Stomach smooth muscle (tissue), 2 donors: Measurements from ENCODE around the gene HDAC4.
A peak's percentile ranks its signal among the peaks of the same experiment; 100 is the strongest.

Experiments used
- H3K27ac ChIP-seq: one replicate; pipeline ENCODE4 v1.7.0; 2013; ENCODE audit warnings: mild to moderate bottlenecking, low read length, inconsistent platforms
- H3K27me3 ChIP-seq, 2 donors: one replicate each; pipeline ENCODE4 v1.7.0; 2013; ENCODE audit warnings: low read length in 2 of 2; ENCODE audit not compliant: insufficient read depth in 2 of 2, control insufficient read depth in 1 of 2
- H3K36me3 ChIP-seq, 2 donors: one replicate each; pipeline ENCODE4 v1.7.0; 2013; ENCODE audit warnings: low read length in 2 of 2; ENCODE audit not compliant: control insufficient read depth in 2 of 2, insufficient read depth in 2 of 2
- H3K4me1 ChIP-seq: one replicate; pipeline ENCODE4 v1.7.0; 2013; ENCODE audit warnings: low read length; ENCODE audit not compliant: control insufficient read depth, insufficient read depth
- H3K4me3 ChIP-seq, 2 donors: one replicate each; pipeline ENCODE4 v1.7.0; 2013; ENCODE audit warnings: low read length in 2 of 2
- H3K9ac ChIP-seq, 2 donors: one replicate each; pipeline ENCODE4 v1.7.0; 2013; ENCODE audit warnings: low read length in 2 of 2, mild to moderate bottlenecking in 1 of 2
- H3K9me3 ChIP-seq, 2 donors: one replicate each; pipeline ENCODE4 v1.7.0; 2013; ENCODE audit warnings: low read length in 2 of 2; ENCODE audit not compliant: control insufficient read depth in 2 of 2
- donor health status: healthy.
- donor health status: Pancreatic carcinoma.

Gene HDAC4

GRCh38 chr2:239082425-239082824 lies 318.4 kb downstream of the HDAC4 start:
- H3K9ac ChIP-seq: no peak overlapping the region
- H3K27ac ChIP-seq: peak overlapping the region; percentile 41
- H3K4me3 ChIP-seq: no peak overlapping the region
- H3K27me3 ChIP-seq: no peaks in the 10 kb centered on the region
- peaks cover 6% of the 10 kb centered on the region for H3K4me1 ChIP-seq
- H3K36me3 ChIP-seq: peaks cover 54 to 62% of the 10 kb centered on the region in 2 donors
- H3K9me3 ChIP-seq: no peaks in the 10 kb centered on the region

- Histone ChIP-seq H3K27ac (peak overlapping the region; percentile 31), H3K9me3 (no peaks in the 10 kb centered on the region), H3K9ac (no peak overlapping the region), H3K36me3 (peaks cover 55 to 59% of the 10 kb centered on the region in 2 donors), H3K4me3 (no peak overlapping the region), H3K27me3 (no peaks in the 10 kb centered on the region), H3K4me1 (peaks cover 6% of the 10 kb centered on the region)
Observed at GRCh38 chr2:239081622-239082021, 319.2 kb downstream of the HDAC4 start.

GRCh38 chr2:239081046-239081445 lies 319.8 kb downstream of the HDAC4 start:
- H3K9ac ChIP-seq: no peak overlapping the region
- H3K4me1 ChIP-seq: peaks cover 6% of the 10 kb centered on the region
- H3K4me3 ChIP-seq: no peak overlapping the region
- peak overlapping the region; percentile 31 for H3K27ac ChIP-seq
- no peaks in the 10 kb centered on the region for H3K27me3 ChIP-seq
- H3K9me3 ChIP-seq: no peaks in the 10 kb centered on the region
- H3K36me3 ChIP-seq: peaks cover 55 to 60% of the 10 kb centered on the region in 2 donors

GRCh38 chr2:239079671-239080294 lies 321.0 kb downstream of the HDAC4 start:
- no peaks in the 10 kb centered on the region for H3K27me3 ChIP-seq
- no peak overlapping the region for H3K27ac ChIP-seq
- H3K36me3 ChIP-seq: peaks cover 59 to 65% of the 10 kb centered on the region in 2 donors
- H3K9me3 ChIP-seq: no peaks in the 10 kb centered on the region
- no peak overlapping the region for H3K4me3 ChIP-seq
- H3K4me1 ChIP-seq: peaks cover 6% of the 10 kb centered on the region
- no peak overlapping the region for H3K9ac ChIP-seq

GRCh38 chr2:239078128-239078924 lies 322.5 kb downstream of the HDAC4 start:
- Histone ChIP-seq H3K4me3 (no peak overlapping the region), H3K36me3 (peaks cover 63 to 68% of the 10 kb centered on the region in 2 donors), H3K9ac (no peak overlapping the region), H3K4me1 (peaks cover 6% of the 10 kb centered on the region), H3K27ac (no peak overlapping the region), H3K27me3 (no peaks in the 10 kb centered on the region), H3K9me3 (no peaks in the 10 kb centered on the region)

- Histone ChIP-seq H3K9me3 (no peaks in the 10 kb centered on the region), H3K27ac (no peak overlapping the region), H3K9ac (no peak overlapping the region), H3K4me1 (peaks cover 4% of the 10 kb centered on the region), H3K36me3 (peaks cover 63 to 71% of the 10 kb centered on the region in 2 donors), H3K4me3 (no peak overlapping the region), H3K27me3 (no peaks in the 10 kb centered on the region)
Observed at GRCh38 chr2:239077260-239077659, 323.6 kb downstream of the HDAC4 start.

GRCh38 chr2:239075918-239076758 lies 324.7 kb downstream of the HDAC4 start:
- no peaks in the 10 kb centered on the region for H3K4me1 ChIP-seq
- peaks cover 68 to 79% of the 10 kb centered on the region in 2 donors for H3K36me3 ChIP-seq
- H3K9me3 ChIP-seq: no peaks in the 10 kb centered on the region
- no peak overlapping the region for H3K4me3 ChIP-seq
- no peak overlapping the region for H3K9ac ChIP-seq
- no peaks in the 10 kb centered on the region for H3K27me3 ChIP-seq
- H3K27ac ChIP-seq: no peak overlapping the region

GRCh38 chr2:239073745-239074530 lies 326.9 kb downstream of the HDAC4 start:
- no peak overlapping the region for H3K9ac ChIP-seq
- H3K27me3 ChIP-seq: no peaks in the 10 kb centered on the region
- no peak overlapping the region for H3K27ac ChIP-seq
- H3K4me1 ChIP-seq: no peaks in the 10 kb centered on the region
- H3K4me3 ChIP-seq: no peak overlapping the region
- peaks cover 54 to 62% of the 10 kb centered on the region in 2 donors for H3K36me3 ChIP-seq
- no peaks in the 10 kb centered on the region for H3K9me3 ChIP-seq

- Histone ChIP-seq H3K27ac (no peak overlapping the region), H3K4me3 (no peak overlapping the region), H3K36me3 (peaks cover 54 to 61% of the 10 kb centered on the region in 2 donors), H3K9ac (no peak overlapping the region), H3K27me3 (no peaks in the 10 kb centered on the region), H3K4me1 (no peaks in the 10 kb centered on the region), H3K9me3 (no peaks in the 10 kb centered on the region)
Observed at GRCh38 chr2:239073270-239073669, 327.6 kb downstream of the HDAC4 start.

- no peaks in the 10 kb centered on the region for H3K9me3 ChIP-seq
- H3K9ac ChIP-seq: no peak overlapping the region
- no peak overlapping the region for H3K4me3 ChIP-seq
- H3K27me3 ChIP-seq: no peaks in the 10 kb centered on the region
- no peaks in the 10 kb centered on the region for H3K4me1 ChIP-seq
- no peak overlapping the region for H3K27ac ChIP-seq
- peaks cover 53 to 61% of the 10 kb centered on the region in 2 donors for H3K36me3 ChIP-seq
Observed at GRCh38 chr2:239072786-239073185, 328.0 kb downstream of the HDAC4 start.
